ENCODE measurements around the gene FARSA.

FARSA gene

GRCh38 chr19:12913851-12914690, 19.4 kb downstream of the FARSA start:
- Histone ChIP-seq H3K27me3 (ENCODE audit: low read length) (no peaks in the 10 kb centered on the region), H3K9me2 (replicated peaks; ENCODE audit: insufficient read depth, low read length) (no peaks in the 10 kb centered on the region), H4K20me1 (ENCODE audit: low read depth, low read length) (no peaks in the 10 kb centered on the region), H3K4me3 (ENCODE audit: insufficient read depth, low read length, poor library complexity, severe bottlenecking) (no peak overlapping the region), H3K4me2 (ENCODE audit: low read depth, low read length, poor library complexity, severe bottlenecking) (no peak overlapping the region), H3K36me3 (ENCODE audit: low read length) (no peaks in the 10 kb centered on the region), H3K9me3 (ENCODE audit: insufficient read depth, low read length) (no peaks in the 10 kb centered on the region), H2AFZ (ENCODE audit: low read depth, low read length, severe bottlenecking) (no peak overlapping the region), H3K79me2 (ENCODE audit: insufficient read depth, low read length) (no peaks in the 10 kb centered on the region), H3K27ac (ENCODE audit: low read depth, low read length) (no peak overlapping the region), H3K9ac (ENCODE audit: low read length) (no peak overlapping the region), H3F3A (ENCODE audit: insufficient read depth) (no peaks in the 10 kb centered on the region)
- no peak for TF ChIP-seq EZH2phosphoT487 (conservative IDR thresholded peaks at IDR 0.05; ENCODE audit: low read length)
- TF ChIP-seq CTCF (IDR thresholded peaks at IDR 0.05; ENCODE audit: insufficient read depth, low read length, poor library complexity, severe bottlenecking), result no peak

- Histone ChIP-seq H4K20me1 (ENCODE audit: low read depth, low read length) (no peaks in the 10 kb centered on the region), H3K9me2 (replicated peaks; ENCODE audit: insufficient read depth, low read length) (no peaks in the 10 kb centered on the region), H3F3A (ENCODE audit: insufficient read depth) (no peaks in the 10 kb centered on the region), H3K27ac (ENCODE audit: low read depth, low read length) (no peak overlapping the region), H3K27me3 (ENCODE audit: low read length) (no peaks in the 10 kb centered on the region), H3K9ac (ENCODE audit: low read length) (no peak overlapping the region), H3K4me3 (ENCODE audit: insufficient read depth, low read length, poor library complexity, severe bottlenecking) (no peak overlapping the region), H3K9me3 (ENCODE audit: insufficient read depth, low read length) (no peaks in the 10 kb centered on the region), H3K4me2 (ENCODE audit: low read depth, low read length, poor library complexity, severe bottlenecking) (no peak overlapping the region), H3K36me3 (ENCODE audit: low read length) (no peaks in the 10 kb centered on the region), H3K79me2 (ENCODE audit: insufficient read depth, low read length) (no peaks in the 10 kb centered on the region), H2AFZ (ENCODE audit: low read depth, low read length, severe bottlenecking) (no peak overlapping the region)
- TF ChIP-seq EZH2phosphoT487 (conservative IDR thresholded peaks at IDR 0.05; ENCODE audit: low read length), result no peak
- TF ChIP-seq CTCF (IDR thresholded peaks at IDR 0.05; ENCODE audit: insufficient read depth, low read length, poor library complexity, severe bottlenecking), result no peak
Measured at GRCh38 chr19:12913011-12913561, 20.4 kb downstream of the FARSA start.

GRCh38 chr19:12912571-12912970, 20.9 kb downstream of the FARSA start:
- Histone ChIP-seq H3K27ac (ENCODE audit: low read depth, low read length) (no peak overlapping the region), H2AFZ (ENCODE audit: low read depth, low read length, severe bottlenecking) (no peak overlapping the region), H3K79me2 (ENCODE audit: insufficient read depth, low read length) (no peaks in the 10 kb centered on the region), H3K36me3 (ENCODE audit: low read length) (no peaks in the 10 kb centered on the region), H3K9me3 (ENCODE audit: insufficient read depth, low read length) (no peaks in the 10 kb centered on the region), H3F3A (ENCODE audit: insufficient read depth) (no peaks in the 10 kb centered on the region), H3K9ac (ENCODE audit: low read length) (no peak overlapping the region), H3K4me2 (ENCODE audit: low read depth, low read length, poor library complexity, severe bottlenecking) (no peak overlapping the region), H3K9me2 (replicated peaks; ENCODE audit: insufficient read depth, low read length) (no peaks in the 10 kb centered on the region), H4K20me1 (ENCODE audit: low read depth, low read length) (no peaks in the 10 kb centered on the region), H3K27me3 (ENCODE audit: low read length) (no peaks in the 10 kb centered on the region), H3K4me3 (ENCODE audit: insufficient read depth, low read length, poor library complexity, severe bottlenecking) (no peak overlapping the region)
- TF ChIP-seq EZH2phosphoT487 (conservative IDR thresholded peaks at IDR 0.05; ENCODE audit: low read length), result no peak
- TF ChIP-seq CTCF (IDR thresholded peaks at IDR 0.05; ENCODE audit: insufficient read depth, low read length, poor library complexity, severe bottlenecking), result no peak

All from SU-DHL-6 (cell line).